ENCODE measurements around the gene FRRS1L. TPM values are rescaled to one million over a fixed set of nuclear protein-coding genes. Genes with fewer than 3 reads are reported as not detected.
A peak's percentile ranks its signal among the peaks of the same experiment; 100 is the strongest.

The FRRS1L gene
- total RNA-seq, 6 donors from 2014 or later: 0.06 to 0.13 (median 0.10) TPM; not detected in 3

DNA sequence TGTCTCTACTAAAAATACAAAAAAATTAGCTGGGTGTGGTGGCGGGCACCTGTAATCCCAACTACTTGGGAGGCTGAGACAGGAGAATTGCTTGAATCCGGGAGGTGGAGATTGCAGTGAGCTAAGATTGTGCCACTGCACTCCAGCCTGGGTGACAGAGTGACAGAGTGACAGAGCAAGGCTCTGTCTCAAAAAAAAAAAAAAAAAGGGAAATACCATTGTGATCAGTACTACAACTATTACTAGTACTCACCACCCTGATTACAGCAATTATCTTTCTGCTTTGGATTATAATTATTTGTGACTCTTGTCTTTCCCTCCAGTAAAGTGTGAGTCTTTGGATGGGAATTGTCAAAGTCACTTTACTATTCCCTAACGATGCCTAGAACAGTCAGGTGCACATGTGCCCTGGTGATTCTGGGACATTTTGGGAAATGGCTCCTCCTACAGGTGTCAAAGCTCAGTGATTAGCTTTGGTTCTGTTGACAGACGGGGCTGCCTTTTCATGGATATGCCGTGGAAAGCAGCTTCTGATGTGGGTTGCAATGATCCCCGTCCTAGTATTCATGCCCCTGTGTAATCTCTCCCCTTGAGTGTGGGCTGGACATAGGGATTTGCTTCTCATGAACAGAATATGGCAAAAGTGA is 31.8 kb upstream of the FRRS1L start:
- Histone ChIP-seq H3K27ac (no peak overlapping the region), H3K4me1 (no peaks in the 10 kb centered on the region), H3K36me3 (no peaks in the 10 kb centered on the region), H3K27me3 (no peaks in the 10 kb centered on the region), H3K9me3 (no peaks in the 10 kb centered on the region), H3K4me3 (no peak overlapping the region)
- TF ChIP-seq POLR2AphosphoS5 (IDR thresholded peaks at IDR 0.05): no peak
- TF ChIP-seq EP300 (IDR thresholded peaks at IDR 0.05): no peak
- TF ChIP-seq, protein P1, sequence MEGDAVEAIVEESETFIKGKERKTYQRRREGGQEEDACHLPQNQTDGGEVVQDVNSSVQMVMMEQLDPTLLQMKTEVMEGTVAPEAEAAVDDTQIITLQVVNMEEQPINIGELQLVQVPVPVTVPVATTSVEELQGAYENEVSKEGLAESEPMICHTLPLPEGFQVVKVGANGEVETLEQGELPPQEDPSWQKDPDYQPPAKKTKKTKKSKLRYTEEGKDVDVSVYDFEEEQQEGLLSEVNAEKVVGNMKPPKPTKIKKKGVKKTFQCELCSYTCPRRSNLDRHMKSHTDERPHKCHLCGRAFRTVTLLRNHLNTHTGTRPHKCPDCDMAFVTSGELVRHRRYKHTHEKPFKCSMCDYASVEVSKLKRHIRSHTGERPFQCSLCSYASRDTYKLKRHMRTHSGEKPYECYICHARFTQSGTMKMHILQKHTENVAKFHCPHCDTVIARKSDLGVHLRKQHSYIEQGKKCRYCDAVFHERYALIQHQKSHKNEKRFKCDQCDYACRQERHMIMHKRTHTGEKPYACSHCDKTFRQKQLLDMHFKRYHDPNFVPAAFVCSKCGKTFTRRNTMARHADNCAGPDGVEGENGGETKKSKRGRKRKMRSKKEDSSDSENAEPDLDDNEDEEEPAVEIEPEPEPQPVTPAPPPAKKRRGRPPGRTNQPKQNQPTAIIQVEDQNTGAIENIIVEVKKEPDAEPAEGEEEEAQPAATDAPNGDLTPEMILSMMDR (IDR thresholded peaks at IDR 0.05): peak in 2 of 6 experiments; percentile 18 to 19
- TF ChIP-seq POLR2A (IDR thresholded peaks at IDR 0.05): no peak
- WGBS, 2 donors: 60 to 62% methylated on average over 5 to 6 of the region's 6 CpGs
- no peak for DNase-seq
- ATAC-seq (ENCODE audit: low FRiP score in 2 of 2): no peak

DNA sequence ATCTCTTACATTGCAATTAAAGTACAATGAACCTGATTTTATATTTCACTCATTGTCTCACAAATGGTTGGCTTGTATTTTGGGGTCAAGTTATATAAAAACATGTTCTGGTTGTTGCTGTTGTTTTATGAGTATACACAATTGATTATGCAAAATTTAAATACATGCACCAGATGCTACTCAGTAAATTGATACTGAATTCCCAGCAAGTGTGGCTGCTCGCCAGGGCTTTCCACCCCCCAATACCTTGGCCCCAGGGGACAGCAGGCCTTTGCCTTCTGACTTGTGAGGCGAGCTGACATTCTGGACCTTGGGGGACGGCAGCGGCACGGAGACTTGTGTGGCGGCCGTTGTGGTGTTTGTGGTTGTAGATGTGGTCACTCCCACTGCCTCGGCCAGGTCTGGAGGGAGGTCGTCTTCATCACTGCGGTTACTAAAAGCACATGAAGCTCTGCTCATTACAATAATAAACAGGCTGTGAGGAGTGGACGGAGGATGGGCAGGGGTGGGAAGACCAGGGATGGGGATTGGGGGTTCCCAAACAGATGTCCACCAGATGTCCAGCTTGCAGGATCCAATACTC is 27.0 kb upstream of the FRRS1L start:
- 60 to 66% methylated on average over 11 of the region's 11 CpGs for WGBS, 2 donors
- Histone ChIP-seq H3K9me3 (no peaks in the 10 kb centered on the region), H3K27me3 (no peaks in the 10 kb centered on the region), H3K4me3 (no peak overlapping the region), H3K27ac (no peak overlapping the region), H3K4me1 (no peaks in the 10 kb centered on the region), H3K36me3 (no peaks in the 10 kb centered on the region)
- ATAC-seq (ENCODE audit: low FRiP score in 2 of 2): no peak
- peak in 1 of 2 donors; percentile 43 for DNase-seq
- TF ChIP-seq EP300 (IDR thresholded peaks at IDR 0.05): no peak
- TF ChIP-seq, protein P1 (IDR thresholded peaks at IDR 0.05): no peak
- no peak for TF ChIP-seq POLR2A (IDR thresholded peaks at IDR 0.05)
- TF ChIP-seq POLR2AphosphoS5 (IDR thresholded peaks at IDR 0.05): no peak

DNA sequence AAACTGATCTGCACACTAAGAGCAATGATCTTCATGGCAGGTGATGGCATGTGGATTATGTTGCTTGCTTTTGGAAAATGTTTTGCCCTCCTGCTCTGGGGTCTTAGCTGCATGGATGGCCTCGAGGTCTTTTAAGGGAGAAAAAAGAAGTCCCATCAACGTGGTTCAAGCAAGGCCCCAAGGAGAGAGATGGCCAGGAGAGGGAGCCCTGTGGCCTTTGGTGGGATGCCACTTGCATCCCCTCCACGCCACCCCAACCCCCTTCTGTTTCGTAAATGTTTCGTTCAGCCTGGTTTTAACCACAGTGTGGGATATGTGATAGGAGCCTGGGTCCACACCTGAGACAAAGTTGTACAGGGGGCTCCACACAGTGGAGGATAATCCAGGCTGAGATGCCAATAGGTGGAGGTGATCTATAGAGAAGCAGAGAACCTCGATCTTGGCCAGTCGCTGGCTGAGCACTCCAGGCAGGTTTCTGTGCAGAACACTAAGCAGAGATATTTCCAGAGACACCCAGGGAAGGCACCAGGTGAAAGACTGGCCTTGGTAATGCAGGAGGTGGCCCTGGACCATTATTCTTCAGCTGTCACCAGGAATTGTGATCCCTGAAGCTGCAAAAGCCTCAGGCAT is 25.8 kb upstream of the FRRS1L start:
- no peak for DNase-seq
- no peak for TF ChIP-seq POLR2AphosphoS5 (IDR thresholded peaks at IDR 0.05)
- TF ChIP-seq, protein P1 (IDR thresholded peaks at IDR 0.05): peak in 3 of 6 experiments; percentile 27 to 36 (median 30)

DNA sequence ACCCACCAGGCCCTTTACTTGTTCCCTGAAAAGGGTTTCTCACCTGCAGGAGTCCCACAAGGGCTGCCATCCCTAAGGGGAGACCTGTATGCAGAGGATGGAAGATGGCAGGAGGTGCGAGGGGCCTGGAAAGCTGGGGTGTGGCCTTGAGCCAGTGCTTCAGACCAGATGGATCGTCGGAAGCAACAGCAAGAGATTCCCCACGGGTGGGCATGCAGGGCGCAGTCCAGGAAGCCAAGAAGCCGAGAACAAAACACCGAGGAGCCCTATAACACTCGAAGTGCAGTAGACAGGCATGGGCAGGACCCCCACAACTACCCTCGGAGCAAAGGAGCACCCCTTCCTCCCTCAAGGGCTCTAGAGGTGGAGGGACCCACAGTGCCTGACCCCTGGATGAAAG is 24.7 kb upstream of the FRRS1L start:
- DNase-seq (no peak), ATAC-seq (ENCODE audit: low FRiP score in 2 of 2) (no peak)
- WGBS, 2 donors: 88 to 92% methylated on average over 9 of the region's 9 CpGs
- H3K9me3 ChIP-seq: no peaks in the 10 kb centered on the region
- H3K4me1 ChIP-seq: no peaks in the 10 kb centered on the region
- no peak for TF ChIP-seq POLR2AphosphoS5 (IDR thresholded peaks at IDR 0.05)
- no peak for TF ChIP-seq EP300 (IDR thresholded peaks at IDR 0.05)
- no peak for TF ChIP-seq POLR2A (IDR thresholded peaks at IDR 0.05)
- TF ChIP-seq, protein P1 (IDR thresholded peaks at IDR 0.05): no peak
- H3K27ac ChIP-seq: no peak overlapping the region
- no peaks in the 10 kb centered on the region for H3K36me3 ChIP-seq
- H3K27me3 ChIP-seq: no peaks in the 10 kb centered on the region
- no peak overlapping the region for H3K4me3 ChIP-seq

More for the DNA sequence above, 25.8 kb upstream of the FRRS1L start:
- H3K9me3 ChIP-seq: no peaks in the 10 kb centered on the region
- no peaks in the 10 kb centered on the region for H3K4me1 ChIP-seq
- H3K27ac ChIP-seq: no peak overlapping the region
- no peak overlapping the region for H3K4me3 ChIP-seq
- 52 to 64% methylated on average over 7 of the region's 7 CpGs for WGBS, 2 donors
- peak in 1 of 2 donors; percentile 12 for ATAC-seq (ENCODE audit: low FRiP score in 2 of 2)
- H3K27me3 ChIP-seq: no peaks in the 10 kb centered on the region
- H3K36me3 ChIP-seq: no peaks in the 10 kb centered on the region
